ENCODE data around the gene ABCC2.

ABCC2 gene

DNA sequence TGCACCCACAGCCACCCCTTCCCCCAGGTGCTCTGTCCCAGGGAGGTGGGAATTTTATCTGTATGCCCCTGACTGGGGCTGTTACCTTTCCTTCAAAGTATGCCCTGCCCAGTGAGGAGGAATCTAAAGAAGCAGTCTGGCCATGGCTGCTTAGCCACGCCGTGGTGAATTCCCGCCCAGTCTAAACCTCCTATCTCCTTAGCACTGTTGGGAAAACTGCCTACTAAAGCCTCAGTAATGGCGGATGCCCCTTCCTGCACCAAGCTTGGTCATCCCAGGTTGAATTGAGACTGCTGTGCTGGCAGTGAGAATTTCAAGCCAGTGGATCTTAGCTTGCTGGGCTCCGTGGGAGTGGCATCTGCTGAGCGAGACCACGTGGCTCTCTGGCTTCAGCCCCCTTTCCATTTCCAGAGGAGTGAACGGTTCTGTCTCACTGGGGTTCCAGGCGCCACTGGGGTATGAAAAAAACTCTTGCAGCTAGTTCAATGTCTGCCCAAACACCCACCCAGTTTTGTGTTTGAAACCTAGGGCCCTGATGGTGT, 87.2 kb downstream of the ABCC2 start:
- Mint-ChIP-seq H3K36me3 (ENCODE audit: low read depth) (peaks cover 8% of the 10 kb centered on the region), H3K27ac (no peak overlapping the region), H3K4me1 (no peaks in the 10 kb centered on the region), H3K9me3 (peaks cover 34% of the 10 kb centered on the region), H3K27me3 (ENCODE audit: low read depth, poor library complexity) (peaks cover 27% of the 10 kb centered on the region), H3K4me3 (no peak overlapping the region)
- TF ChIP-seq, protein P1, sequence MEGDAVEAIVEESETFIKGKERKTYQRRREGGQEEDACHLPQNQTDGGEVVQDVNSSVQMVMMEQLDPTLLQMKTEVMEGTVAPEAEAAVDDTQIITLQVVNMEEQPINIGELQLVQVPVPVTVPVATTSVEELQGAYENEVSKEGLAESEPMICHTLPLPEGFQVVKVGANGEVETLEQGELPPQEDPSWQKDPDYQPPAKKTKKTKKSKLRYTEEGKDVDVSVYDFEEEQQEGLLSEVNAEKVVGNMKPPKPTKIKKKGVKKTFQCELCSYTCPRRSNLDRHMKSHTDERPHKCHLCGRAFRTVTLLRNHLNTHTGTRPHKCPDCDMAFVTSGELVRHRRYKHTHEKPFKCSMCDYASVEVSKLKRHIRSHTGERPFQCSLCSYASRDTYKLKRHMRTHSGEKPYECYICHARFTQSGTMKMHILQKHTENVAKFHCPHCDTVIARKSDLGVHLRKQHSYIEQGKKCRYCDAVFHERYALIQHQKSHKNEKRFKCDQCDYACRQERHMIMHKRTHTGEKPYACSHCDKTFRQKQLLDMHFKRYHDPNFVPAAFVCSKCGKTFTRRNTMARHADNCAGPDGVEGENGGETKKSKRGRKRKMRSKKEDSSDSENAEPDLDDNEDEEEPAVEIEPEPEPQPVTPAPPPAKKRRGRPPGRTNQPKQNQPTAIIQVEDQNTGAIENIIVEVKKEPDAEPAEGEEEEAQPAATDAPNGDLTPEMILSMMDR (IDR thresholded peaks at IDR 0.05), result no peak
- DNase-seq, result no peak

DNA sequence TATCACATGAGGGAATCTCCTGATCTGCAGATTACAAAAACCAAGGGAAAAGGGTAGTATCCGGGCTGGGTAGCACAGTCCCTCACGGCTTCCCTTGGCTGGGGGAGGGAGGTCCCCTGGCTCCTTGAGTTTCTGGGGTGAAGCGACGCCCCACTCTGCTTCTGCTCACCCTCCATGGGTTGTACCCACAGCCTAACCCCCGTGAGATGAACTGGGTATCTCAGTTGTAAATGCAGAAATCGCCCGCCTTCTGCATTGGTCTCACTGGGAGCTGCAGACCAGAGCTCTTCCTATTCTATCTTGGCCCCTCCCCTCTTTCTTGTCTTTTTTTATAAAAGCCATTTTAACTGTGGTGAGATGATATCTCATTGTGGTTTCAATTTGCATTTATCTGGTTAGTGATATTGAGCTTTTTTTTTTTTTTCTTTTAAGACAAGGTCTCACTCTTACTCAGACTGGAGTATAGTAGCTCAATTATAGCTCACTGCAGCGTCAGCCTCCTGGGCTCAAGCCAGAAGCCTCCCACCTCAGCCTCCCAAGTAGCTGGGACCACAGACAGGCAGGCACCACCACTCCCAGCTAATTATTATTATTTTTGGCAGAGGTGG, 87.8 kb downstream of the ABCC2 start:
- TF ChIP-seq, protein P1 (IDR thresholded peaks at IDR 0.05), result no peak
- H3K9me3 Mint-ChIP-seq, result peaks cover 31% of the 10 kb centered on the region
- peaks cover 12% of the 10 kb centered on the region for H3K36me3 Mint-ChIP-seq (ENCODE audit: low read depth)
- no peak for DNase-seq
- peaks cover 27% of the 10 kb centered on the region for H3K27me3 Mint-ChIP-seq (ENCODE audit: low read depth, poor library complexity)
- no peak overlapping the region for H3K4me3 Mint-ChIP-seq
- H3K27ac Mint-ChIP-seq, result no peak overlapping the region
- no peaks in the 10 kb centered on the region for H3K4me1 Mint-ChIP-seq

DNA sequence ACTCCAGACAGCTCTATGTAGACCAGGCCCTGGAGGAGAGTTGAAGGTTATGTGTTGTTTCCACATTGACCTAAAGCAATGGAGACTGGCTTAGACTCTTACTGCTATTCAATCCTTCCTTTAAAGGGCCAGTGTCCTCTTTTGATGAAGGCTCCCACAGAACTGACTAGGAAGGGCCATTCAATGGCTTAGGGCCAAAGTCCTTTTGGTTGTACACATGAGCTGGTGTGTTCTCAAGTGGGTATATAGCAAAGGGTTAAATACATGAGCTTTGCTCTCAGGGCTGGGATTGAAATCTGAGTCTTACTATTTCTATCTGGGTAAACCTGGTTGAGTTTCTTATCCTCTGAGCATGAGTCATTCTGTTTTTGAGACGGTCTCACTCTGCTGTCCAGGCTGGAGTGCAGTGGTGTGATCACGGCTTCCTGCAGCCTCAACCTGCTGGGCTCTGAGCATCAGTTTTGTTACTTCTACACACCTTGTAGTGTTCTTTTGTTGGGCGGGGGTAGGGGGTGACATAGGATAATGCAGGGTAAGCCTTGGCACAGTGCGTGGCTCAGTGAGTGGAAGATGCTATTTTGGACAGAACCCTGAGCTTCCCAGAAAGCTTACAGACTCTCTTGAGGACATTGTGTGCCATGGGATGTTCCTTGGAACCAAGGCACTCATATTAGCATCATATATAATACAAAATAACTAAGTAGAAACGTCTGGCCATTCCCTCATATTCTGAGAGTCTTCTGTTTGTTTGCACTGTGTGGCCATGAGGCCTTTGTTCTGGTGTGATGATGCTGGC, 90.1 kb downstream of the ABCC2 start:
- H3K27ac Mint-ChIP-seq, result no peak overlapping the region
- no peak overlapping the region for H3K4me3 Mint-ChIP-seq
- no peaks in the 10 kb centered on the region for H3K4me1 Mint-ChIP-seq
- peaks cover 17% of the 10 kb centered on the region for H3K27me3 Mint-ChIP-seq (ENCODE audit: low read depth, poor library complexity)
- H3K9me3 Mint-ChIP-seq, result peaks cover 8% of the 10 kb centered on the region
- TF ChIP-seq, protein P1 (IDR thresholded peaks at IDR 0.05), result no peak
- H3K36me3 Mint-ChIP-seq (ENCODE audit: low read depth), result peaks cover 27% of the 10 kb centered on the region
- DNase-seq, result no peak

DNA sequence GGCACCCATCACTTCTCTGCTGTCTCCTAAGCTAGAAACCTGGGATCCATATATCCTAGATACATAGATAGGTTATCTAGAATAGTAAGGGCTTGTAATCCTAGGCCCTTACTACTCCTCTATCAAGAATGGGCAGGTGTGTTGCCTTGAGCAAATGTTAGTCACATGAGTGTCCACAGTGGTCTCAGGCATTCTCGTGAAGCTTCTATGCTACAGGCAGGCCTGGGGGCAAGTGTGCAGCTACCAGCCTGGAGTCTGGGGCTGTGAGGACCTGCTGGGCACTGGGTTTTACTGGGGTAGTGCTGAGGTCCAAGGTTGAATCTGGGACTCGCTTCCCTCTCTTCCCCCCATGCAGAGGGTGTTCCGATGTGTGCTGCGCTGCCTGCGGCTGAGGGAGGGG, 91.4 kb downstream of the ABCC2 start:
- Mint-ChIP-seq H3K27ac (no peak overlapping the region), H3K4me1 (no peaks in the 10 kb centered on the region), H3K9me3 (no peaks in the 10 kb centered on the region), H3K4me3 (no peak overlapping the region), H3K36me3 (ENCODE audit: low read depth) (peaks cover 37% of the 10 kb centered on the region), H3K27me3 (ENCODE audit: low read depth, poor library complexity) (peaks cover 12% of the 10 kb centered on the region)
- DNase-seq, result no peak
- TF ChIP-seq, protein P1 (IDR thresholded peaks at IDR 0.05), result no peak

DNA sequence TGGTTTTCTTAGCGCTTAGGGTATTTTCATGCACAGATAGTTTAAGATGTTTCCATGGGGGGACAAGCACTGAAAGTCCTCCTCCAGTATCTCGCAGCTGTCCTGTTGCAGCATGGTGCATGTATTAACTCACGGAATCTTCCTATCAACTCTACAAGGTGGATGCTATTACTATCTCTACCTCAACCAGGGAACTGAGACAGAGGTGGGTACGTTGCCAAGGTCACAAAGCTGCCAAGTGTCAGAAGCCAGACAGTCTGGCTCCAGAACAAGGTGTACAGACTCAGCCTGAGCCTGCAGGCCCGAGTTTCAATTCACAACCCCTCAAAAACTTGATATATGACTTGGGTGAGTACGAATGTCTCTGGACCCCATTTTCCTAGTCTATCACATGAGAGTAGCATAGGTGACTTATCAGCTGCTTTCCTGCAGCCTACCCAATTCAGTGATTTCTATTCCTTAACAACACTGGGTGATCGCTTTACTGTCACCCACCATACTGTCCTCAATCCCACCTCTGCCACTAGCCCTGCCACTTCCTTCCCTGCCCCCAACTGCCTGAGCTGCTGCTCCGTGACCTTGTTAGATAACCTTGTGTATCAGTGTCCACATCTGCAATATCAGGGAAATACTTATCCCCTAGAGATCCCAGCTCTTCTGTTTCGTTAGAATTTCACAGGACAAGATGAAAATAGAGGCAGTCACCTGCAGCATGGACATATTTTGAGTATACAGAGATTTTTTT, 92.1 kb downstream of the ABCC2 start:
- Mint-ChIP-seq H3K4me1 (no peaks in the 10 kb centered on the region), H3K9me3 (no peaks in the 10 kb centered on the region), H3K4me3 (no peak overlapping the region), H3K27ac (peak overlapping the region; percentile 30), H3K27me3 (ENCODE audit: low read depth, poor library complexity) (peaks cover 7% of the 10 kb centered on the region), H3K36me3 (ENCODE audit: low read depth) (peaks cover 43% of the 10 kb centered on the region)
- DNase-seq, result no peak
- TF ChIP-seq, protein P1 (IDR thresholded peaks at IDR 0.05), result no peak

All from nephron progenitor cell (in vitro differentiated cells).